SK-N-SH (cell line): ENCODE data around the gene GPRASP3. TPM values are rescaled to one million over a fixed set of nuclear protein-coding genes. Genes with fewer than 3 reads are reported as not detected.
A peak's percentile ranks its signal among the peaks of the same experiment; 100 is the strongest.

ENCODE experiments used
- CTCF ChIA-PET: fragments of 300-600, 350-600 bp; formaldehyde crosslinking; extraction: SDS; loops from one replicate; lab custom pipeline; 2021; lab: Yijun Ruan, JAX
- POLR2A ChIA-PET: fragments of 350-600 bp; sonication (Branson Sonifier 250); formaldehyde crosslinking; extraction: SDS; loops from one replicate; lab custom pipeline; 2020; ENCODE audit warnings: antibody characterized with exemption, inconsistent platforms; lab: Yijun Ruan, JAX
- DNase-seq: peaks from one replicate; pipeline ENCODE4 v3.0.0; 2012
- H2AFZ ChIP-seq: fragments of 200-600 bp; sonication (generic); 2 replicates; pipeline ENCODE4 v1.8.1; 2016; ENCODE audit warnings: antibody characterized with exemption, mild to moderate bottlenecking, low read depth
- H3F3A ChIP-seq: fragments of 200-600 bp; sonication (generic); replicated peaks from 2 replicates; pipeline ENCODE3; 2016; ENCODE audit warnings: antibody characterized with exemption, mild to moderate bottlenecking; ENCODE audit not compliant: insufficient read depth
- H3K27ac ChIP-seq, 2 experiments: fragments of 200-500 bp in 1 of 2; fragments of 200-600 bp in 1 of 2; sonication (Bioruptor generic) in 1 of 2; sonication (generic), shearing (Covaris generic) in 1 of 2; 2 replicates each; pipeline versions ENCODE4 v1.5.1 to v1.6.1; 2014 to 2016; ENCODE audit warnings: low read depth in 2 of 2, inconsistent platforms in 1 of 2, low read length in 1 of 2, mild to moderate bottlenecking in 1 of 2, mixed read lengths in 1 of 2
- H3K27me3 ChIP-seq: fragments of 200-600 bp; sonication (generic), shearing (Covaris generic); 2 replicates; pipeline ENCODE4 v1.6.1; 2016; ENCODE audit warnings: mixed run types; ENCODE audit not compliant: insufficient read depth
- H3K36me3 ChIP-seq, 2 experiments: fragments of 200-500 bp in 1 of 2; fragments of 200-600 bp in 1 of 2; sonication (Bioruptor generic) in 1 of 2; sonication (generic) in 1 of 2; replicated peaks in 1 of 2; 2 replicates each; pipeline versions ENCODE3 to v1.5.1; 2014 to 2016; ENCODE audit warnings: low read length in 1 of 2, mild to moderate bottlenecking in 1 of 2; ENCODE audit not compliant: insufficient read depth in 2 of 2, control insufficient read depth in 1 of 2
- H3K4me1 ChIP-seq, 2 experiments: fragments of 200-500 bp in 1 of 2; fragments of 200-600 bp in 1 of 2; sonication (Bioruptor generic) in 1 of 2; sonication (generic), shearing (Covaris generic) in 1 of 2; 2 replicates each; pipeline versions ENCODE4 v1.5.1 to v1.6.1; 2014 to 2016; ENCODE audit warnings: low read depth in 1 of 2, low read length in 1 of 2, mixed run types in 1 of 2; ENCODE audit not compliant: insufficient read depth in 2 of 2, control insufficient read depth in 1 of 2
- H3K4me2 ChIP-seq: fragments of 200-600 bp; sonication (generic), shearing (Covaris generic); 2 replicates; pipeline ENCODE4 v1.6.1; 2017; ENCODE audit warnings: mixed run types
- H3K4me3 ChIP-seq, 2 experiments: fragments of 200-500 bp in 1 of 2; fragments of 200-600 bp in 1 of 2; sonication (Bioruptor generic) in 1 of 2; sonication (generic), shearing (Covaris generic) in 1 of 2; 2 replicates each; pipeline versions ENCODE4 v1.5.1 to v1.8.1; 2014 to 2016; ENCODE audit warnings: low read depth in 2 of 2, inconsistent platforms in 1 of 2, low read length in 1 of 2, mild to moderate bottlenecking in 1 of 2, mixed read lengths in 1 of 2, moderate library complexity in 1 of 2
- H3K79me2 ChIP-seq: fragments of 200-600 bp; sonication (generic); 2 replicates; pipeline ENCODE4 v1.8.1; 2017; ENCODE audit warnings: mild to moderate bottlenecking; ENCODE audit not compliant: insufficient read depth
- H3K9ac ChIP-seq: fragments of 200-600 bp; sonication (generic); 2 replicates; pipeline ENCODE4 v1.6.1; 2017; ENCODE audit warnings: mixed run types
- H3K9me2 ChIP-seq: fragments of 200-600 bp; sonication (generic); 2 replicates; pipeline ENCODE4 v1.6.1; 2017; ENCODE audit warnings: mixed run types
- H3K9me3 ChIP-seq: fragments of 200-600 bp; sonication (generic); 2 replicates; pipeline ENCODE4 v1.6.1; 2017; ENCODE audit warnings: mixed run types, mild to moderate bottlenecking, moderate library complexity
- H4K20me1 ChIP-seq: fragments of 200-600 bp; sonication (generic); 2 replicates; pipeline ENCODE4 v1.6.1; 2017; ENCODE audit warnings: mild to moderate bottlenecking, mixed run types; ENCODE audit not compliant: insufficient read depth
- EZH2phosphoT487 ChIP-seq: fragments of 200-600 bp; sonication (generic); IDR thresholded peaks from 2 replicates; pipeline ENCODE4 v1.6.1; 2017; ENCODE audit warnings: low read depth, mixed run types, mild to moderate bottlenecking, antibody characterized with exemption, moderate library complexity, borderline replicate concordance
- FOXJ3 ChIP-seq: sonication (generic); formaldehyde crosslinking; IDR thresholded peaks from 2 replicates; pipeline ENCODE4 v1.5.1; 2020; ENCODE audit warnings: mild to moderate bottlenecking, missing genetic modification reagents
- GABPA ChIP-seq: IDR thresholded peaks from 2 replicates; pipeline ENCODE4 v1.4.0; 2012; ENCODE audit warnings: low read depth, mild to moderate bottlenecking
- JUND ChIP-seq: IDR thresholded peaks from 2 replicates; pipeline ENCODE4 v1.4.0; 2012
- MAX ChIP-seq: IDR thresholded peaks from 2 replicates; pipeline ENCODE4 v1.4.0; 2012; ENCODE audit warnings: low read depth
- MEF2A ChIP-seq: IDR thresholded peaks from 2 replicates; pipeline ENCODE4 v1.4.0; 2012; ENCODE audit warnings: low read depth, borderline replicate concordance
- NFIC ChIP-seq: IDR thresholded peaks from 2 replicates; pipeline ENCODE4 v1.4.0; 2012; ENCODE audit warnings: borderline replicate concordance
- NRF1 ChIP-seq: IDR thresholded peaks from 2 replicates; pipeline ENCODE4 v1.6.1; 2012; ENCODE audit warnings: low read depth, mild to moderate bottlenecking, low read length
- PBX3 ChIP-seq: IDR thresholded peaks from 2 replicates; pipeline ENCODE4; 2012
- RAD21 ChIP-seq: IDR thresholded peaks from 2 replicates; pipeline ENCODE4 v1.6.1; 2012; ENCODE audit warnings: mild to moderate bottlenecking, low read length
- REST ChIP-seq: IDR thresholded peaks from 2 replicates; pipeline ENCODE4 v1.6.1; 2012; ENCODE audit warnings: mild to moderate bottlenecking, low read depth, low read length, moderate library complexity
- RFX5 ChIP-seq: IDR thresholded peaks from 2 replicates; pipeline ENCODE4 v1.6.1; 2012; ENCODE audit warnings: mild to moderate bottlenecking, improper control_type of control experiment, low read length
- SMC3 ChIP-seq: IDR thresholded peaks from 2 replicates; pipeline ENCODE4 v1.6.1; 2012; ENCODE audit warnings: low read depth, low read length, improper control_type of control experiment
- TAF1 ChIP-seq: IDR thresholded peaks from 2 replicates; pipeline ENCODE4 v1.6.1; 2012; ENCODE audit warnings: low read depth, mild to moderate bottlenecking, low read length, moderate library complexity, borderline replicate concordance
- TCF12 ChIP-seq: IDR thresholded peaks from 2 replicates; pipeline ENCODE4 v1.4.0; 2012
- TEAD4 ChIP-seq: IDR thresholded peaks from 2 replicates; pipeline ENCODE4 v1.4.0; 2012; ENCODE audit warnings: mild to moderate bottlenecking, borderline replicate concordance; ENCODE audit not compliant: insufficient read depth
- USF2 ChIP-seq: fragments of 150-350 bp; IDR thresholded peaks from 2 replicates; pipeline ENCODE4 v1.6.1; 2017; ENCODE audit warnings: antibody characterized with exemption, low read length, low read depth, borderline replicate concordance
- YY1 ChIP-seq: IDR thresholded peaks from 2 replicates; pipeline ENCODE4 v1.4.0; 2012; ENCODE audit warnings: low read depth, mild to moderate bottlenecking
- ZBTB33 ChIP-seq: IDR thresholded peaks from 2 replicates; pipeline ENCODE4 v1.4.0; 2012; ENCODE audit warnings: low read depth, borderline replicate concordance
- WGBS: methylation state at CpG from one replicate; pipeline ENCODE4 v1.1.6; 2017; ENCODE audit warnings: low lambda C conversion rate; 5-methylcytosine and 5-hydroxymethylcytosine counted together
- polyA plus RNA-seq, 3 experiments: library from polyadenylated mRNA; depleted of rRNA; stranded (reverse); fragments of >200 nt; gene quantifications; 2 replicates each; pipeline ENCODE4 v1.2.3, GENCODE V29; 2012

The GPRASP3 gene
- polyA plus RNA-seq, 1 of the 3 experiments (the other 2 are of a cell fraction), result 2.5 TPM

GRCh38 chrX:102708900-102709299 lies 11.6 kb upstream of the GPRASP3 start (continued):
- TF ChIP-seq ZBTB33 (no peak), SMC3 (no peak)
- TF ChIP-seq, all 33 proteins: peak for 0

GRCh38 chrX:102711872-102712215 lies 8.7 kb upstream of the GPRASP3 start:
- no peak overlapping the region for H2AFZ ChIP-seq
- H4K20me1 ChIP-seq, result no peaks in the 10 kb centered on the region
- peak overlapping the region; percentile 79 for H3K4me2 ChIP-seq
- WGBS, result 50% methylated on average over 15 of the region's 19 CpGs
- H3K27ac ChIP-seq, result peak overlapping the region in 1 of 2 experiments; percentile 71; a peak in 2 of 4 replicates
- H3K4me3 ChIP-seq, result peak overlapping the region; percentile 70 to 73
- H3K9ac ChIP-seq, result peak overlapping the region; percentile 65; the same call in 1 of the 2 replicates
- no peaks in the 10 kb centered on the region for H3F3A ChIP-seq
- no peaks in the 10 kb centered on the region for H3K36me3 ChIP-seq
- H3K4me1 ChIP-seq, result peaks cover 0 to 3% of the 10 kb centered on the region in 2 experiments; a peak in 1 of 4 replicates
- 0 out of 2 replicates have a peak, but pooled peaks cover 3% of the 10 kb centered on the region for H3K79me2 ChIP-seq
- H3K9me2 ChIP-seq, result no peaks in the 10 kb centered on the region
- peaks cover 12% of the 10 kb centered on the region; the same call in 1 of the 2 replicates for H3K27me3 ChIP-seq
- TF ChIP-seq EZH2phosphoT487 (no peak), GABPA (no peak), MAX (no peak), PBX3 (no peak), RAD21 (no peak), TEAD4 (no peak), FOXJ3 (no peak), NRF1 (no peak), JUND (no peak), TCF12 (no peak), USF2 (no peak), NFIC (no peak), REST (no peak), TAF1 (no peak), RFX5 (no peak), MEF2A (no peak), YY1 (no peak)
- POLR2A ChIA-PET, result no interaction called here
- no peaks in the 10 kb centered on the region for H3K9me3 ChIP-seq
- CTCF ChIA-PET, result no interaction called here
- DNase-seq, result no peak
